Neural progenitor cell (in vitro differentiated cells): ENCODE results near the gene CLP1. TPM values are rescaled to one million over a fixed set of nuclear protein-coding genes. Genes with fewer than 3 reads are reported as not detected.

Source experiments
- DNase-seq: peaks from one replicate; pipeline ENCODE4 v3.0.0-alpha.2; 2016; ENCODE audit warnings: low spot score
- H2AFZ ChIP-seq: fragments of 200-600 bp; sonication (generic); replicated peaks from 2 replicates; pipeline ENCODE4 v1.6.1; 2016; ENCODE audit warnings: antibody characterized with exemption
- H3F3A ChIP-seq: fragments of 200-600 bp; sonication (generic); 2 replicates; pipeline ENCODE4 v1.6.1; 2016; ENCODE audit warnings: antibody characterized with exemption, low read depth
- H3K27ac ChIP-seq: fragments of 200-600 bp; sonication (generic); 2 replicates; pipeline ENCODE4 v1.5.1; 2016; ENCODE audit warnings: mild to moderate bottlenecking
- H3K27me3 ChIP-seq: fragments of 200-600 bp; sonication (generic); 2 replicates; pipeline ENCODE4 v1.6.1; 2016; ENCODE audit warnings: mild to moderate bottlenecking, moderate library complexity
- H3K36me3 ChIP-seq: fragments of 200-600 bp; sonication (generic); 2 replicates; pipeline ENCODE4 v1.5.1; 2016
- H3K4me1 ChIP-seq: fragments of 200-600 bp; sonication (generic); 2 replicates; pipeline ENCODE4 v1.6.1; 2016; ENCODE audit warnings: mixed run types
- H3K4me2 ChIP-seq: fragments of 200-600 bp; sonication (generic); 2 replicates; pipeline ENCODE4 v1.6.1; 2016
- H3K4me3 ChIP-seq: fragments of 200-600 bp; sonication (generic); 2 replicates; pipeline ENCODE4 v1.5.1; 2016
- H3K79me2 ChIP-seq: fragments of 200-600 bp; sonication (generic); 2 replicates; pipeline ENCODE4 v1.6.1; 2016; ENCODE audit warnings: low read depth
- H3K9ac ChIP-seq: fragments of 200-600 bp; sonication (generic); 2 replicates; pipeline ENCODE4 v1.6.1; 2016
- H3K9me3 ChIP-seq: fragments of 200-600 bp; sonication (generic); 2 replicates; pipeline ENCODE4 v1.5.1; 2016; ENCODE audit warnings: low read depth
- H4K20me1 ChIP-seq: fragments of 200-600 bp; sonication (generic); 2 replicates; pipeline ENCODE4 v1.6.1; 2016; ENCODE audit warnings: low read depth
- H3K27ac Mint-ChIP-seq: 3 replicates; pipeline ENCODE4 v1.8.0; 2021; ENCODE audit warnings: mixed read lengths
- H3K27me3 Mint-ChIP-seq: 2 replicates; pipeline ENCODE4 v1.8.0; 2022; ENCODE audit warnings: low read depth, mild to moderate bottlenecking, inconsistent platforms, moderate library complexity, mixed read lengths; ENCODE audit not compliant: insufficient read depth
- H3K36me3 Mint-ChIP-seq: 3 replicates; pipeline ENCODE4 v1.8.0; 2021; ENCODE audit warnings: mixed read lengths
- H3K4me1 Mint-ChIP-seq: 3 replicates; pipeline ENCODE4 v1.8.0; 2021; ENCODE audit warnings: mixed read lengths
- H3K4me3 Mint-ChIP-seq: 3 replicates; pipeline ENCODE4 v1.8.0; 2021; ENCODE audit warnings: mild to moderate bottlenecking, moderate library complexity, mixed read lengths
- H3K9me3 Mint-ChIP-seq: 3 replicates; pipeline ENCODE4 v1.8.0; 2020; ENCODE audit warnings: mixed read lengths
- CTCF ChIP-seq: fragments of 200-600 bp; sonication (generic); IDR thresholded peaks from 2 replicates; pipeline ENCODE4 v1.5.1; 2017; ENCODE audit warnings: antibody characterized with exemption, mild to moderate bottlenecking
- EZH2 ChIP-seq: fragments of 200-600 bp; sonication (generic); IDR thresholded peaks from 2 replicates; pipeline ENCODE4 v1.6.1; 2017; ENCODE audit warnings: antibody characterized with exemption, mild to moderate bottlenecking, moderate library complexity
- EZH2phosphoT487 ChIP-seq: fragments of 200-600 bp; sonication (generic); IDR thresholded peaks from 2 replicates; pipeline ENCODE4 v1.6.1; 2017; ENCODE audit warnings: antibody characterized with exemption
- total RNA-seq: library from RNA; depleted of rRNA; stranded (reverse); fragments of >200 nt; gene quantifications from 2 replicates; pipeline ENCODE4 v1.2.3, GENCODE V29; 2015; ENCODE audit warnings: low replicate concordance

CLP1 gene
- total RNA-seq, 1 donor from 2014 or later = 18.0 TPM

- H3K4me1 Mint-ChIP-seq = no peaks in the 10 kb centered on the region
- H3K36me3 ChIP-seq = peaks cover 9% of the 10 kb centered on the region
- H3F3A ChIP-seq = no peaks in the 10 kb centered on the region
- no peak overlapping the region for H3K4me2 ChIP-seq
- peaks cover 21% of the 10 kb centered on the region for H3K36me3 Mint-ChIP-seq
- no peaks in the 10 kb centered on the region for H3K4me1 ChIP-seq
- H3K9me3 Mint-ChIP-seq = peaks cover 5% of the 10 kb centered on the region
- no peak for DNase-seq
- H3K79me2 ChIP-seq = no peaks in the 10 kb centered on the region
- no peaks in the 10 kb centered on the region for H4K20me1 ChIP-seq
- H2AFZ ChIP-seq = no peak overlapping the region
- H3K27ac ChIP-seq = no peak overlapping the region
- H3K4me3 ChIP-seq = no peak overlapping the region
- no peak overlapping the region for H3K9ac ChIP-seq
- H3K27me3 Mint-ChIP-seq = peaks cover 9% of the 10 kb centered on the region
- no peak overlapping the region for H3K4me3 Mint-ChIP-seq
- no peaks in the 10 kb centered on the region for H3K27me3 ChIP-seq
- peak; percentile 28 for TF ChIP-seq CTCF
- no peak for TF ChIP-seq EZH2
- H3K9me3 ChIP-seq = peaks cover 10% of the 10 kb centered on the region
- no peak overlapping the region for H3K27ac Mint-ChIP-seq
These were observed 38.2 kb upstream of the CLP1 start for GRCh38 chr11:57619331-57619730.

- Mint-ChIP-seq H3K9me3 (peaks cover 5% of the 10 kb centered on the region), H3K4me3 (no peak overlapping the region), H3K36me3 (peaks cover 19% of the 10 kb centered on the region), H3K27me3 (peaks cover 9% of the 10 kb centered on the region), H3K27ac (no peak overlapping the region), H3K4me1 (no peaks in the 10 kb centered on the region)
- Histone ChIP-seq H3K4me3 (no peak overlapping the region), H3K27me3 (no peaks in the 10 kb centered on the region), H4K20me1 (no peaks in the 10 kb centered on the region), H3K4me2 (no peak overlapping the region), H3K36me3 (peaks cover 9% of the 10 kb centered on the region), H3K27ac (no peak overlapping the region), H3K9ac (no peak overlapping the region), H3K4me1 (no peaks in the 10 kb centered on the region), H2AFZ (no peak overlapping the region), H3K79me2 (no peaks in the 10 kb centered on the region), H3K9me3 (peaks cover 10% of the 10 kb centered on the region), H3F3A (no peaks in the 10 kb centered on the region)
- no peak for TF ChIP-seq CTCF
- TF ChIP-seq EZH2 = no peak
- TF ChIP-seq EZH2phosphoT487 = no peak
- DNase-seq = no peak
These were observed 37.1 kb upstream of the CLP1 start for GRCh38 chr11:57620467-57620866.

GRCh38 chr11:57622263-57622662, 35.3 kb upstream of the CLP1 start:
- TF ChIP-seq EZH2 = no peak
- no peak for TF ChIP-seq CTCF
- no peak for TF ChIP-seq EZH2phosphoT487
- DNase-seq = no peak
- no peak overlapping the region for H3K4me2 ChIP-seq
- no peaks in the 10 kb centered on the region for H3F3A ChIP-seq
- H3K27ac ChIP-seq = no peak overlapping the region
- H3K36me3 ChIP-seq = peaks cover 9% of the 10 kb centered on the region
- H3K4me3 ChIP-seq = no peak overlapping the region
- no peak overlapping the region for H2AFZ ChIP-seq
- H3K9ac ChIP-seq = no peak overlapping the region
- Mint-ChIP-seq H3K36me3 (peaks cover 11% of the 10 kb centered on the region), H3K27ac (no peak overlapping the region), H3K27me3 (peaks cover 11% of the 10 kb centered on the region), H3K4me1 (no peaks in the 10 kb centered on the region), H3K9me3 (peaks cover 5% of the 10 kb centered on the region), H3K4me3 (no peak overlapping the region)
- H3K9me3 ChIP-seq = peaks cover 10% of the 10 kb centered on the region
- no peaks in the 10 kb centered on the region for H4K20me1 ChIP-seq
- no peaks in the 10 kb centered on the region for H3K27me3 ChIP-seq
- no peaks in the 10 kb centered on the region for H3K79me2 ChIP-seq
- no peaks in the 10 kb centered on the region for H3K4me1 ChIP-seq
